Activated T-cell treated with anti-CD3 and anti-CD28 coated beads for 4 hours (primary cell): ENCODE data around the gene TGIF1.

Experiments
- DNase-seq: peaks from one replicate; pipeline ENCODE4 v3.0.0-alpha.2; 2020

Gene TGIF1

DNA sequence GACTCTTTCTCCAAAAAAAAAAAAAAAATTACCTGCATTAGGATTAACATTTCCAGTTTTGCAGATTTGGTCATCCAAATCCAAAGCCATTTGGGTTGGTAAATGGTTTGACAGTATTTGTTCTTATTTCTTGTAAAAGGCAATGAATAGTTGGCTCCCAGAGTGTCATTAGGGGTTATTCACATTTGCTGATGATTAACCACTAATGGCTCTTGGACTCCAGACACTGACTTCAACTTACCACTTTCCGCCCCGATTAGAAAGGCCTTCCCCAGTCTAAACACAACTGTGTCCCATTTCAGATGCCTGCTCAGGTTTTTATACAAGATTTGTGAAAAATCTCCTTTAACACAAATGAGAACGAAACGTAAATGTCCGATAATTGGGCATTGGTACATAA is 9.6 kb upstream of the TGIF1 start:
- no peak for DNase-seq

DNA sequence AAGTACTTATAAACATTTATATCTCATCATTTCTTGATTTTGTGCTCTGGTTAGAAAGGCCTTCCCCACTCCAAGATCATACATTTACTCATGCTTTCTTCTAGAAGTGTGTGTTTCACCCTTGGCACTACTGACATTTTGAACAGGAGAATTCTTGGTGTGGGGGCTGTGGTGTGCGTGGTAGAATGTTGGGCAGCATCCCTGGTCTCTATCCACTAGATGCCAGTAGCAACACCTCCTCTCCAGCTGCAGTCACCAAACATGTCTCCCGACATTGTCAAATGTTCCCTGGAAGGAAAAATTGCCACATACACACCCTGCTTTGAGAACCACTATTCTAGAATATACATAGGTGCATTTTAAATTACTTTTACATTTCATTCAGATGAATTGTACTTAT is 8.7 kb upstream of the TGIF1 start:
- DNase-seq, result no peak

DNA sequence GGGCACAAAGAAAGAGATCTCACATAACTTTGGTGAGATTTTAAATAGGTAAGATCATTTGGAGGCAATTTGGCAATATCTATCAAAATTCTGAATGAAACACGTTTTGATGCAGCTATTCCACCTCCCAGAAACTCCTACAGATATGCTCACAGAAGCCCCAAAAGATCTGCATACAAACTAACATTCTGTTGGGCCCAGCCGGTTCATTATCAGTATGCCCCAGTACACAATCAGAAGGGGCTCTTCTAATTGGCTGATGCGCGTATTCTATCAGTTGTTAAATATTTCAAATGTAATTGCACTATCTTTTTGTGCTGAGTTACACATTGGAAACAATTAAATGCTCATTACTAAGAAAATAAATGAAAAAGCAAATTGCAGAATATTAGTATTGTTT is 7.1 kb upstream of the TGIF1 start:
- DNase-seq, result no peak

DNA sequence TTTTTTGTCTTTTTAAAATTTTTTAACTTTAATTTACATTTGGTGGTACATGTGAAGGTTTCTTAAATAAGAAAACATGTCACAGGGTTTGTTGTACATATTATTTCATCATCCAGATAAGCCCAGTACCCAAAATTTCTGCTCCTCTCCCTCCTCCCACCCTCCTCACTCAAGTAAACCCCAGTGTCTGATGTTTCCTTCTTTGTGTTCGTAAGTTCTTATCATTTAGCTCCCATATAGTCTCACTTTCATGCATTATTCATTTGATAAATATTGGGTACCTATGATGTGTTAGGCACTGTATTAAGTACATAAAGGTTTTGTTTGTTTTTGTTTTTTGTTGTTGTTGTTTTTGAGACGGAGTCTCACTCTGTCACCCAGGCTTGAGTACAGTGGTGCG is 5.7 kb upstream of the TGIF1 start:
- no peak for DNase-seq

DNA sequence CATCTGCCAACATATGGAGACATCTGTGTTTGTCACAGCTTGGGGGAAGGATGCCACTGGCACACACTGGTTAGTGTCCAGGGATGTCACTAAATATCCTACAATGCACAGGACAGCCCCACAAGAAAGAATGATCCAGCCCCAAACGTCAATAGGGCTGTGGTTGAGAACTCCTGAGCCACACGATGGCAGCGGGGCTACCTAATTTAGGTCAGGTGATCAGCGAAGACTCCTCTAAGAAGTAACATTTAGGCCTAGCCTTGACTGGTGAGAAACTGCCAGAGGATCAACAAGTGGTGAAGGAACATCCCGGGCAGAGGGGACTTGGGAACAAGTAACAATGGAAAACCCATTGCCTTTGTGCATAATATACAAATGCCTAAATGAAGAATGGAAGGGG is 5.0 kb upstream of the TGIF1 start:
- DNase-seq, result no peak

DNA sequence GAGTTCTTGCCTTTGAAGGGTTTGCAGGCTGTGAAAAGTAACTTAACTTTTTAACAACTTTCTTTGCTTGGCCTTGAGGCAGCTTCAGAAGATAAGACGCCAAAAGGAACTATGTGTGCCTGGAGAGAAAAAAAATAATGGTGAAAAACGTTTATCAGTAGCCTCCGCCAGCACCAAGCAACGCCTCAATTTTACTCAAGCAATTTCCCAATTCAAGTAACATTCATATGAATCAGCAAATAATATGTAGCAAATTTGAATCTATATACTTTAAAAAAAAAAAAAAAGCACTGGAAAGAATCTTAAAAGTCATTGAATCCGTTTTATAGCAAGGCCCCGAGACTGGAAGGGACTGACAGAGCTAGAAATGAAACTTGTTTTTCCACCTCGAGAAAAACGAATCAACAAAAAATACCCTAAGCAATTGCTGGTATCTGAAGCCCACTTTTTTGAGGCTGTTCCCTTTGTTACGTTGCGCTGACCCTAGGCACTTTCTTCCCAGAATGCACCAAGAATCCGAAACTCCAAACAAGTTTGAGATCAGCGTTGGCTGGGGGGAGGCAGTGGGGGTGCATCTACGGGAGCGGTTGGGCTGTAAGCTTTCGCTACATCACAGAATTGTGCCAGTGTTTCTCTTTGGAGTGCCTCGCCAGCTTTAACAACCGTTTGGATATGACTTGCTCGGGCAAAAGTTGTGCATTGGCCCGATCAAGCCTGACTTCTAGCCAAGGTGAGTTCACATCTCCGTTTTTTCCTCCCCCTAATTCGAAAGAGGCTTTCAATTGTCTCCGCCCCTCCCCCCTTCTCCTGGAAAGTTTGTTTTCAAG is 2.7 kb upstream of the TGIF1 start:
- DNase-seq, result no peak

DNA sequence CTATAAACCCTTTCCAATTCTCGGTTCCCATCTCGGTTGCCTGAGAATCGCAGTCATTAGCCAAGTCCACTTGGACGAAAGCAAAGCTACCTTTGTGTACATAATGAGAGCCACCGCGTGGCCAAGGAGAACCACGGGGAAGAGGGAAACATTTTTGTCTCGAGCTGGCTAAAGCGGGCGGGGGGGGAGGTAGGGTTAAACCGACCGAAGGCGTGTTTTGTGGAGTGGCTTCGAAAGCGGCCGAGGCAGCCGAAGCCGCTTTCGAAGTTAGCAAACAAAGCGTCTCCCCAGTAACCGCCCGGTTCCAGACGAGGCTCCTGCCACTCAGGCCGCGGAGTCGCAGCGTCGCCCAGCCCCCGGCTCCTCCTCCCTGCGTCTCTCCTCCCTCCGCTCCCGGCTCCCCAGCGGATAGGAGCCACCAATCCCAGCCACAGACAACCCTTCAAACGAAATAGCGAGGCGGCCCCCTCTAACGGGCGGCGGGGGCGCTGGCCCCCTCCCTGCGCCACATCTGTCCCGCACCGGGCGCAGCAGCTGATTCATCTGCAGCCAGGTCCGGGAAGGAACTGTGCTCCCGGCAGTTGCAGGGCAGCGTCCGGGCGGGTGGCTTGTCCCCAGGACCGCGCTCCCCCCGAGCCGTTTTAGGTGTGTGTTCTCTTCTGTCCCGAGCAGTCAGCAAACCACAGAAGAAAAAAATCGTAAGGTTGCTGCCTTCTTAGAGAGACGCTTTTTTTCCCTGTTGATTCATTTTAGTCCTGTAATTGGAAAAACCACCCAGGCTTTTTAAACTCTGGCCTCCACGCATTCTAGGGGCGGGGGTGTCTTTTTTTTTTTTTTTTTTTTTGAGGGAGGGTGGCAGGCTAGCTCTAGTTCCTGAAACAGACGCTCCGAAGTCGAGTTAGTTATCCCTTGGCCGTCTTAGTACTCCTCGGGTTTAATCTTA is 1.8 kb upstream of the TGIF1 start:
- DNase-seq, result peak; percentile 42

DNA sequence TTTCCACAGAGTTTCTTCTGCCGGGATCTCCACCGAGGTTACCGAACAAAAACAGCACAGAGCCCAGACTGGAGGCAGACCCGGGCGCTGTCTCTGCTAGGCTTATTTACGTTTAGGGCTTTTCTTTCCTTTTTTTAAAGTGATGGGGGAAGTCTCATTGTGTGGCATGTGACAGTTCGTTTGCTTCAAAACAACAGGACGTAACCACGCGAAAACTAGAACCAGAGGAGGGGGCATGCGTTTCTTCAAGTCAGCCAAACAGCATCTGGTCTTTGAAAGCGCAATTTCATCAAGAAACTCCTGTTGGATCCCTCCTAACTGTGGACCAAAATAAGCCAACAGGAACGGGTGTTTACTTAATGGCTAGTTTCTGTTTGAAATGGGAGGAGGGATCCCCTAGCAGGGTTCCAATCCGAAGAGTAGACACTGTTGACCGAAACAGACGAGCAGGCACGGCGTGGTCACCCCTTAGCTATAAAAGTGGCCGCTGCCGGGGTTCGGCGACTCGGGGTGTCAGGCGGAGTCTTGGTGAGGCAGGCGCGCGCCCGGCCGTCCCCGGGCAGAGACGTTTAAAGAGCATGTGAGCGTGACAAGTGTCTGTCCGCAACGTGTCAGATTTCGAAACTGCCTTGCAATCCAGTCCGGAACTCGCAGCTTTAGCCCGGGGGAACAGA is 997 bp upstream of the TGIF1 start:
- DNase-seq, result peak; percentile 62

DNA sequence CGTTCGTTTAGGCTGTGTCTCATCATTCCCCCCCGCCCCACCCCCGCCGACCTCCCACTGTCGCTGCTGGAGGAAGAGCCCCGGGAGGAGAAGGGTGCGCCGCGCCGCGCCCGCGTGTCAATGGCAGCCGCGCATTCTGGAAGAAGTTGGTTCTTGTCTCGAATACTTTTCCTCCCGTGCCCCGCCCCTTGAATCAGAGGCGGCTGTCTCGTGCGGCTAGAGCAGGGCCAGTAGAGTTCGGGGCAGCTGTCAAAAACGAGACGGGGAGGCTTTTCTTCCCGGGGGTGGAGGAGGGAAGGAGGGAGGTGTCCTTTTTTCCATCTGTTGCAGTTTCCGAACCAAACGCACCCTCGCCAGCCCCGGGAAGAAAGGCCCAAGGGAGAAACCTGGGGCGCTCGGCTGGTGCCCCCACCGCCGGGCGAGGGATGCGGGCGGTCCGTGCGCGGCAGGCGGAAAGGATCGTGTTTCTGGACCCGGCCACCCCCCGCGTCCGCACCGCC is 410 bp upstream of the TGIF1 start:
- DNase-seq, result peak; percentile 70

DNA sequence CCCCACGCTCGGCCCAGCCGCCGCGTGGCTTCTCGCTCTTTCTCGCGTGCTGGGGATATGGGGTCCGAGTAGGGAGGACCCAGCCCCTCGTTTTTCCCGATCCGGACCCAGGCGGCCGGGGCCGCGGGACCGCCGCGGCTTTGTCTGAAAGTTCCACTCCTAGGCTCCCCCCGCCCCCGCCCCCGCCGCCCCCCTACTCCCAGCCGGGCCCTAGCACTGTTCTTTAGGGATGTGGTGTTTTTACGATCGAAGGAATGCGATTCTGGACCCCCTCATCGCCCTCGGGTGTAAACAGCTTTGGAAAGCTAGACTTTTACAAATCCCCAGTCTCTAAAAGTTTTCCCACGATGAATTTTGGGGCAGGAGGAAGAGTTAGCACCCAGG is 819 bp downstream of the TGIF1 start:
- no peak for DNase-seq

DNA sequence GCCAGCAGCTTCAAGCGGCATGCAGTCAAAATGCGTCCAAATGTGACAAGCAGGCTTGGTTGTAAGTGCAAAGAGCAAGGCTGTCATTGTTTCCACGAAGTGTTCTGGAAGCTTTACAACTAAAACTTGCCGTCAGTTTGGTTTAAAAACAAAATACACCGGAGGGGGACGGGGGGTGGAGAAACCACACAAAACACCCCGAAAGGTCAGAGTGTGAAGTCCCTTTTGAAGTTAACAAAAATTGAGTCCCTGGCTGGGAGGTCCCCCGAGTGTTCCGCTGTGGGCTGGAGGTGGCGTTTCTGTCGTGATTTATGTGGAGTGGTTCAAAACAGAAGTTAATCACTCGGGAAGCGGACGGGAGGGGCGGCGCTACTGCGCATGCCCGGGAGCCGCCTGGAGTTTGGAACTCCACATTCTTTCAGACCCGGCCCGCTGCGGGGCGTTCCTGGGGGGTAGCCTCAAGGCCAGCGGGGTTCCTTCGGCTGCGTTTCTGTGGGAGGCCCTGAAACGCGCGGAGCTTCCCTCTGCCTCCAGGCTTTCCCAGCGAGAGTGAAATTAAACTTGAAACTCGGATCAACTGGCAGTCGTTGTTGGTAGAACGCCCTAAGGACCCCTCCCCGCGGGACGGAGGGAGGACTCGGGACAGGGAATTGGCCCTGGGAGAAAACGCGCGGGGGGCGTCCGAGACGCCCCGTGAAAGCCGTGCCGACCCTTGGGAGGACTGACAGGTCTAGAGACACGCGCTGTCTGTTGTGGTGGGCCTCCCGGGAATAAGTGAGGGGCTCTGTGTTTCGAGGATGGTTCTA is 1.4 kb downstream of the TGIF1 start:
- peak; percentile 76 for DNase-seq

DNA sequence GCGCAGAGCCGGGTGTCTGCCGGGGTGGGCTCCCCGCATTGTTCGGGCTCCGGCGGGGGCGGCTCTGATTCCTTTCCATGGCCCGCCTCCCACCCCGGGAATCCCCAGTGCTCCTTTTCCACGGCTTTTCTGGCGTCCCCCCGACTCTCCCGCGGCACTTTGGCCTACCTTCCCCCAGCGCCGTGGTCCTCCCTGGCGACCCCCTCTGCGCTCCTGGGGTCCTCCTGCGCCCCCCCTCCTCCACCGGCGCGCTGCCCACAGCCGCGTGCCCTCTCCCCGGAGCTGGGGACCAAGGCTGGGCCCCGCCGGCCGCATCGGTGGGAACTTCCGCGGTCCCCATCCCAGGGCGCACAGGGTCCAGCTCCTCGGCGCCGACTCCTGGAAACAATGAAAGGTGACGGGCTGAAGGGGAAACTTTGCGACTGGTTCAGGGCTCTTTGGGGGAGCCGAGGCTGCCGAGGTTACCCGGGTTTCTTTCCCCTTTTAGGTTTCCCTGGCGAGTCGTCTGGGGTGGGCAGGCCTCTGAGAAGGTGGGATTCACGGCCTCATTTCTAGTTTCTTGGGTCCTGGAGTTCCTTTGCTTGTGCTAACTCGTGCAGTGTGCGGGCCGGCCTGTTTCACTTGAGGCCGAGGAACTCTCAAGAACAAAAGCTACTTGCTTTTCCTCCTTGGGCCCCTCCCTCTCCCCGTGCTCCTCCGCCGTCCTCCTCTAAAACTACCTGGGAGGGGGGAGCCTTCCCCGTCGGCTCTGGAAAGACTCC is 2.2 kb downstream of the TGIF1 start:
- DNase-seq, result peak; percentile 17

DNA sequence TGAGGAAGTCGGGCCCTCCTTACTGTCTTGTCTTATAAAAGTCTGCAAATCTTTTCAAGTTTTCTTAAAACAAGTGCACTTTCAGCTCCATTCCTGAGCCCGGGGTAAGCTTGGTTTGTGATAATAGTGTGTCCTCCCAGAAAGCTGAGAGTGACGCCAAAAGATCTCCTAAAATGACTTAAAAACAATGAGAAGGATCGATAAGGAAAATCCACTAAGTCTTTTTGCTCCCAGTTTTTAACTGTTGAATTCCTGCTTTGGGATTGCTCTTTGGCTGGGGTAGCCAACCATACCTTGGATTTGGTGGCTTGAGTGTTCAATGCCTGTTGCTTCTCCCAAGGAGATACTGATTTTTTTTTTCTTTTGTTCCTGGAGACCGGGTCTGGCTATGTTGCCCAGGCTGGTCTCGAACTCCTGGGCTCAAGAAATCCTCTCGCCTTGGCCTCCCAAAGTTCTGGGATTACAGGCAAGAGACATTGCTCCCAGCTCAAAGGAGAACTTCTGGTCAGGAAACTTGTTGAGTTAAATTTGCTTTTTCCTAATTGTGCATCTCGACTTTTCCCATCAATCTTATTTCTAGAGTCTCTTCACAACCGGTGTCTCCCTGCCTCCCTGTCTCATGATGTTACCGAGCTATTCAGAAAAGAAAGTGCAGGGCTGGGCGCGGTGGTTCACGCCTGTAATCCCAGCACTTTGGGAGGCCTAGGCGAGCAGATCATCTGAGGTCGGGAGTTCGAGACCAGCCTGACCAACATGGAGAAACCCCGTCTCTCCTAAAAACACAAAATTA is 3.0 kb downstream of the TGIF1 start:
- no peak for DNase-seq

DNA sequence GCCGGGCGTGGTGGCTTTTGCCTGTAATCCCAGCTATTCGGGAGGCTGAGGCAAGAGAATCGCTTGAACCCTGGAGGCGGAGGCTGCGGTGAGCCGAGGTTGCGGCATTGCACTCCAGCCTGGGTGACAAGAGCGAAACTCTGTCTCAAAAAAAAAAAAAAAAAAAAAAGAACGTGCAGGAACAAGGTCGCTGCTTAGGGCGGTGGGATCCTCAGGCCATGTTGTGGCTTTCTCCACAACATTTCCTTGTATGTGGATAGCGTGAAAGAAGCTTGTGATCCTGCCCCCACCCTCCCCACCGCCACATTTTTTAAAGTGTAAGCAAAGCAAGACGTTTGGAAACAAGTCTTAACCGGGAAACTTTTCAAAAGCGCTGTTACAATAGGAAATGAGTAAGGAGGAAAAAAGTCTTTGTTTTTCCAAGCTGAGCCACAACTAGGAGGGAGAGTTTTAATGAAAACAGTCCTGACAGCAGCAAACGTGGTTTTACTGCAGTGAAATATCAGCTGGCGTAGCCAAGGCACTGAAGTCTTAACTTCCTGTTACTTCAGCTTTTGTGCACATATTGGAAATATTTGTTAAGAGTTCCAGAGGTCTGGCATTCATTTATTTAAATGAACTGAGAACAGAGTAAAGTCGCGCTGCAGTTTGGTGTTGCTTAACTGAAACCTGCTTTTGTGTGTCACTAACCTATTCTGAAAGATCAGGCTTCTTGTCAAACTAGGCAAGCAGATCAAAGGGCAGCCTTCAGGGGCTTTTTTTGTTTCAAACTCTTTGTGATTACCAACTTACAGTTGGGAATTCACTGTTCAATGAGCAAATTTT is 3.8 kb downstream of the TGIF1 start:
- DNase-seq, result no peak

DNA sequence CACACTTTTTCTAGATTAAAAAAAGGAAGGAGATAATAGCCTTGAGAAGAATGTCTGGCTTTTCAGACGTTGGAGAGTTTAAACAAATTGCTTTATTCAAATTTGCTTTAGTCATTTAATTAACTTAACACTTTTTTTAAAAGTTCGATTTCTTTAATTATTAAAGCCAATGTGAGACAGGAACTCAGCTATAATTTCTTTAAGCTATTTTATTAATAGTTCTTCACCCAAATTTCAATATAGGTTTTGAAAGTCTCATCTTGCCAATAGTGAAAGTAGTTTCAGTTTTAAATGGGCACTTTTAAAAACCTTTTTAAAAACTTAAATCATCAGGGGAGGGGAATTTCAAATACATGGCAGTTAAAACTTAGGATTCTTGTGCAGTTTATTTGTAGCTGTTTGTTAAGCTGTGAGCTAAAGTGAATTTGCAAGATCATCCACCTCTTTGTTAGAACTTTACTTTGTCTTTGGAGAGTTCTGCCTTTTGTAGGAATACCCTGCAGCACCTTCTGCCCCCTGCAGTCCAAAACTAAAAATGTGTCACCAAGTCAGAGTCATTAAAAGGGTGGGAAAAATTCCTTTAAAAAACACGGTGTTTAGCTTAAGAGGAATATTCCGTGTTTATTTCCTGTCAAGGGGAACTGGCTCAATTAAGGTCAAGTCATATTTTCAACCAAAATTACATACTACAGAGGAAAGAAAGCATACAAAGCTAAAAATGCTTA is 4.6 kb downstream of the TGIF1 start:
- no peak for DNase-seq

DNA sequence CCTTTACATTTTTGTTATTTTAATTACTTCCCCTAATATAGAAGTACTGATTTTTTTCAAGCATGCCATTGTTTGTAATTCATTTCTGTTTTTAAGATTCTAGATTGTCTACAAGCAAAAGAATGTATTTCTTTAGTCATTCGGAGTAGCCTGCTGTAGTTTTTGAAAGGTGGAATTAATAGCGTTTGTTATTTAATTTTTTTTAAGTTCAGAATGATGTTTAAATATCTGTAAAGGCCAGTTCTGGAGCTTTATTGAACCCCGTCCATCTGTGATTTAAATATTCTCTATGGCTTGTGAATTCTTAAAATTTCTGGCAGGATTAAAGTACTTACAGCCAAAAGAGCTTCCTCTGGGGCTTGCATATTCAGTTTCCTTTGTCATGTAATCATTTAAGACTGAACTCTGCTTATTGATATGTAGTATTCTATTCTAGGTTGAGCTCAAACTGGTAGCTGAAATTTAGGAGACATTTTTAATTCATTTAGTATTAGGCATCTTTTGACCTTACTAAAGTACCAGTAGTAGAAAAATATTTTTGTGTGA is 5.2 kb downstream of the TGIF1 start:
- no peak for DNase-seq

DNA sequence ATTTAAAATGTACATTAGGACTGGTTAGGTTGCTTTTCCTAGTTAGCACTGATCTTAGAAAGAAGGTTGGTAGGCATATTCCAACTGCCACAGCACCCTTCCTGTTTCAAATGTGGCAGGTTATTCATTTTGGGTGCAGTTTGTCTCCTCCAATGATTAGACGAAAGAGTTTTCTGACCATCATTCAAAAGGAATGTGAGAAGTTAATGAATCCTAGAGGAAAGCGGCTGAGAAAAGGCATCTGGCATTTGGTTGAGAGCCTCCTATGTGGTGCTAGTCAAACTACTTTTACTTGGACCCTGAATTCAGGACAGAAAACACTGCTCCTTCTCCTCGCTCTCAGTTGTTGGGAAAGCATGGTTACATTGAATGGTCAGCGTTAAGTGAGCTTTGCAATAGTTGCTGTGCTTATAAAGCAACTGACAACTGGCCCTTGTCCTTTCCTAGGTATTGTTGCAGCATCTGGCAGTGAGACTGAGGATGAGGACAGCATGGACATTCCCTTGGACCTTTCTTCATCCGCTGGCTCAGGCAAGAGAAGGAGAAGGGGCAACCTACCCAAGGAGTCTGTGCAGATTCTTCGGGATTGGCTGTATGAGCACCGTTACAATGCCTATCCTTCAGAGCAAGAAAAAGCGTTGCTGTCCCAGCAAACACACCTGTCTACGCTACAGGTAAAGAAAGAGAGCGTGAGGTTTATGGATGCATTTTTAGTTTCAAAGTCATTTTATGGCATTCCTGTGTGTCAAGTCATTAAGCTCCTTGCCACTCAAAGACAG is 6.1 kb downstream of the TGIF1 start:
- DNase-seq, result no peak

DNA sequence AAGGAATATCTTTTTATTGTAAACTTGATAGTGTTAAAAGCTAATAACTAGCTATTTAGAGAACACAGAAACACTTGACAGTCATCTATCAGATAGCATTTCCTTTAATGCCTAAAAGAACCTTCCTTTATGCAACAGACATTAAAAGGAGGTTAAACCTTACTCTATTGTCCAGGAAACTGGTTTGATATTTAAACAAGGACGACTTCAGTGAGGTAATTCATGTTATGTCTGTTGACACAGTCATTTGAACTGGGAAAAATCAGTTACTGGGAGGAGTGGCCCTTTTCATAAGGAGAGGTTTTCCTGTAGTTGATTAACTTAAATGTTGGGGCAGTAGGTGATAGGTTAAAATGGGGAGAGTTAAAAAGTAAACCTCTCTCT is 6.7 kb downstream of the TGIF1 start:
- DNase-seq, result no peak
